H9 (cell line): Measurements from ENCODE around the gene P3H2. TPM values are rescaled to one million over a fixed set of nuclear protein-coding genes. Genes with fewer than 3 reads are reported as not detected.

Experiments
- DNase-seq: peaks from one replicate; pipeline ENCODE4 v3.0.0-alpha.2; 2017
- H2AFZ ChIP-seq: one replicate; pipeline ENCODE4 v1.6.1; 2013; ENCODE audit warnings: mild to moderate bottlenecking, low read length, control low read depth, moderate library complexity
- H2AK5ac ChIP-seq: 2 replicates; pipeline ENCODE4 v1.6.1; 2013; ENCODE audit warnings: low read length, control low read depth, mixed read lengths; ENCODE audit not compliant: insufficient read length
- H2BK120ac ChIP-seq: one replicate; pipeline ENCODE4 v1.6.1; 2013; ENCODE audit warnings: low read depth, mild to moderate bottlenecking, low read length, control low read depth, inconsistent platforms; ENCODE audit not compliant: poor library complexity, severe bottlenecking
- H2BK12ac ChIP-seq: 2 replicates; pipeline ENCODE4 v1.6.1; 2013; ENCODE audit warnings: low read length, control low read depth, mixed read lengths, low read depth; ENCODE audit not compliant: insufficient read length
- H2BK15ac ChIP-seq: 2 replicates; pipeline ENCODE4 v1.6.1; 2013; ENCODE audit warnings: low read depth, low read length, control low read depth
- H2BK20ac ChIP-seq: one replicate; pipeline ENCODE4 v1.6.1; 2013; ENCODE audit warnings: low read depth, mild to moderate bottlenecking, low read length, control low read depth, inconsistent platforms; ENCODE audit not compliant: poor library complexity, severe bottlenecking
- H2BK5ac ChIP-seq: 2 replicates; pipeline ENCODE4 v1.6.1; 2013; ENCODE audit warnings: low read length, control low read depth, mixed read lengths; ENCODE audit not compliant: insufficient read length
- H3K14ac ChIP-seq: 2 replicates; pipeline ENCODE4 v1.6.1; 2013; ENCODE audit warnings: low read length, control low read depth; ENCODE audit not compliant: insufficient read depth
- H3K18ac ChIP-seq: 2 replicates; pipeline ENCODE4 v1.6.1; 2013; ENCODE audit warnings: low read depth, mild to moderate bottlenecking, mixed read lengths, low read length, control low read depth; ENCODE audit not compliant: insufficient read length
- H3K23ac ChIP-seq: 2 replicates; pipeline ENCODE4 v1.6.1; 2013; ENCODE audit warnings: low read length, control low read depth, mixed read lengths, low read depth; ENCODE audit not compliant: insufficient read length
- H3K23me2 ChIP-seq: 2 replicates; pipeline ENCODE4 v1.6.1; 2013; ENCODE audit warnings: low read depth, mild to moderate bottlenecking, mixed read lengths, low read length, control low read depth; ENCODE audit not compliant: insufficient read length, poor library complexity, severe bottlenecking
- H3K27ac ChIP-seq: 2 replicates; pipeline ENCODE4 v1.5.1; 2013; ENCODE audit warnings: low read length, control low read depth, mixed read lengths, low read depth; ENCODE audit not compliant: insufficient read length
- H3K27me3 ChIP-seq: 2 replicates; pipeline ENCODE4 v1.6.1; 2013; ENCODE audit warnings: low read length, control low read depth, inconsistent platforms; ENCODE audit not compliant: insufficient read depth
- H3K4ac ChIP-seq: 2 replicates; pipeline ENCODE4 v1.6.1; 2013; ENCODE audit warnings: low read depth, mild to moderate bottlenecking, control low read depth, inconsistent platforms, low read length, moderate library complexity
- H3K4me1 ChIP-seq: 2 replicates; pipeline ENCODE4 v1.6.1; 2013; ENCODE audit warnings: low read length, control low read depth, inconsistent platforms; ENCODE audit not compliant: insufficient read depth
- H3K4me2 ChIP-seq: 2 replicates; pipeline ENCODE4 v1.6.1; 2013; ENCODE audit warnings: low read length, control low read depth, mixed read lengths; ENCODE audit not compliant: insufficient read length, insufficient read depth
- H3K56ac ChIP-seq: 2 replicates; pipeline ENCODE4 v1.6.1; 2013; ENCODE audit warnings: low read depth, mild to moderate bottlenecking, mixed read lengths, low read length, control low read depth; ENCODE audit not compliant: insufficient read length
- H3K79me1 ChIP-seq: 2 replicates; pipeline ENCODE4 v1.6.1; 2013; ENCODE audit warnings: low read depth, mild to moderate bottlenecking, moderate library complexity, low read length, control low read depth, inconsistent platforms; ENCODE audit not compliant: insufficient read depth, poor library complexity, severe bottlenecking
- H3K79me2 ChIP-seq: 2 replicates; pipeline ENCODE4 v1.6.1; 2013; ENCODE audit warnings: low read length, control low read depth, inconsistent platforms; ENCODE audit not compliant: insufficient read depth
- H3K9ac ChIP-seq: 2 replicates; pipeline ENCODE4 v1.6.1; 2013; ENCODE audit warnings: low read length, control low read depth, mixed read lengths; ENCODE audit not compliant: insufficient read length; ENCODE audit errors: extremely low read depth
- H3K9me3 ChIP-seq: one replicate; pipeline ENCODE4 v1.6.1; 2013; ENCODE audit warnings: low read depth, low read length, inconsistent platforms; ENCODE audit not compliant: control insufficient read depth
- H3T11ph ChIP-seq: one replicate; pipeline ENCODE4 v1.6.1; 2013; ENCODE audit warnings: mild to moderate bottlenecking, low read length, control low read depth, inconsistent platforms
- H4K20me1 ChIP-seq: one replicate; pipeline ENCODE4 v1.6.1; 2013; ENCODE audit not compliant: control insufficient read depth, insufficient read length, insufficient read depth
- H4K5ac ChIP-seq: 2 replicates; pipeline ENCODE4 v1.6.1; 2013; ENCODE audit warnings: low read depth, mild to moderate bottlenecking, mixed read lengths, low read length, control low read depth; ENCODE audit not compliant: insufficient read length
- H4K8ac ChIP-seq: replicated peaks from 2 replicates; pipeline ENCODE4 v1.6.1; 2013; ENCODE audit warnings: low read length, control low read depth, mixed read lengths, low read depth; ENCODE audit not compliant: insufficient read length
- H4K91ac ChIP-seq: 2 replicates; pipeline ENCODE4 v1.6.1; 2013; ENCODE audit warnings: low read depth, mild to moderate bottlenecking, moderate library complexity, mixed read lengths, low read length, control low read depth; ENCODE audit not compliant: insufficient read length
- H3K27ac Mint-ChIP-seq, 3 experiments: 2 replicates in 2 of 3; 3 replicates in 1 of 3; pipeline ENCODE4 v1.8.0; 2020 to 2021; ENCODE audit warnings: mixed read lengths in 3 of 3, mild to moderate bottlenecking in 1 of 3, moderate library complexity in 1 of 3
- H3K27me3 Mint-ChIP-seq: 2 replicates; pipeline ENCODE4 v1.8.0; 2021; ENCODE audit warnings: low read depth, mild to moderate bottlenecking, moderate library complexity, mixed read lengths
- H3K36me3 Mint-ChIP-seq, 3 experiments: 2 replicates in 2 of 3; 3 replicates in 1 of 3; pipeline ENCODE4 v1.8.0; 2020 to 2021; ENCODE audit warnings: low read depth in 3 of 3, mixed read lengths in 3 of 3; ENCODE audit not compliant: insufficient read depth in 1 of 3
- H3K4me1 Mint-ChIP-seq, 2 experiments: 2 replicates each; pipeline ENCODE4 v1.8.0; 2020; ENCODE audit warnings: mixed read lengths in 2 of 2
- H3K4me3 Mint-ChIP-seq, 2 experiments: 2 replicates in 1 of 2; 3 replicates in 1 of 2; pipeline ENCODE4 v1.8.0; 2020 to 2021; ENCODE audit warnings: mild to moderate bottlenecking in 2 of 2, mixed read lengths in 2 of 2, moderate library complexity in 1 of 2
- H3K9me3 Mint-ChIP-seq, 2 experiments: 2 replicates in 1 of 2; 3 replicates in 1 of 2; pipeline ENCODE4 v1.8.0; 2020; ENCODE audit warnings: mild to moderate bottlenecking in 2 of 2, mixed read lengths in 2 of 2, moderate library complexity in 1 of 2
- WGBS: extraction: QIAGEN DNeasy Blood & Tissue Kit; methylation state at CpG from one replicate; pipeline ENCODE4 v1.1.7; 2013; ENCODE audit warnings: missing lambda C conversion rate, low lambda C conversion rate, mixed read lengths; ENCODE audit not compliant: insufficient read length; ENCODE audit errors: extremely low coverage; 5-methylcytosine and 5-hydroxymethylcytosine counted together
- total RNA-seq: library from RNA; stranded (reverse); gene quantifications from 2 replicates; pipeline ENCODE4 v1.2.1, GENCODE V29; 2021
- TF ChIP-seq, protein P1 (sequence below): fragments of 200-600 bp; sonication (generic); conservative IDR thresholded peaks from 3 replicates; pipeline ENCODE4 v1.8.0; 2021; ENCODE audit warnings: antibody characterized with exemption, mild to moderate bottlenecking

Gene P3H2
- total RNA-seq, 1 experiment from 2014 or later = 41.5 TPM

DNA sequence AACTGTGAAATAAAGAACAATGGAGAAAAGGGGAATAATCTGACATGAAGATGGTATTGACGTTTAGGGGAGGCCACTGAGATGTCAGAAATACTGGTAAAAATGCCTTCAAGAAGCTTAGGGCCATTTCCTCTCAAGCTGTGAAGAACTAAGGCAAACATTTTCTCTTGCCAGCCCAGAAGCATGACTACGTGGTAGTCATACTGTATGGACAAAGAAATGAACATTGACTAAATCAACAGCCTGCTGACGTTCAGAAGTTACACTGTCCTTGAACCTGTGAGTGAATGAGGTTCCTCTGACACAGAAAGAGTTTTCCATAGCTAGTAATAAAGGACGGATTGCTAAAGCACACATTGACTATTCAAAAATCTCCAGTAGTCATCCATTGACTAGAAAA, 121.0 kb downstream of the P3H2 start:
- H3K4me1 Mint-ChIP-seq = peaks cover 30 to 46% of the 10 kb centered on the region in 2 experiments
- Histone ChIP-seq H3K23ac (no peak overlapping the region), H3K4ac (no peak overlapping the region), H3K56ac (no peak overlapping the region), H4K8ac (no peak overlapping the region), H2BK120ac (no peak overlapping the region), H2BK20ac (no peak overlapping the region), H3K79me2 (no peaks in the 10 kb centered on the region), H4K20me1 (no peaks in the 10 kb centered on the region), H4K91ac (no peak overlapping the region), H3K4me1 (peaks cover 3% of the 10 kb centered on the region; the same call in 1 of the 2 replicates), H3K23me2 (no peaks in the 10 kb centered on the region), H3K14ac (no peak overlapping the region), H4K5ac (no peak overlapping the region), H3K9me3 (no peaks in the 10 kb centered on the region), H2BK15ac (no peak overlapping the region), H3K4me2 (no peak overlapping the region), H3T11ph (no peak overlapping the region), H3K27me3 (no peaks in the 10 kb centered on the region), H3K27ac (no peak overlapping the region), H3K79me1 (no peaks in the 10 kb centered on the region), H3K9ac (no peak overlapping the region), H2BK12ac (no peak overlapping the region), H3K18ac (no peak overlapping the region), H2AK5ac (no peak overlapping the region), H2BK5ac (no peak overlapping the region), H2AFZ (no peak overlapping the region)
- TF ChIP-seq, protein P1, sequence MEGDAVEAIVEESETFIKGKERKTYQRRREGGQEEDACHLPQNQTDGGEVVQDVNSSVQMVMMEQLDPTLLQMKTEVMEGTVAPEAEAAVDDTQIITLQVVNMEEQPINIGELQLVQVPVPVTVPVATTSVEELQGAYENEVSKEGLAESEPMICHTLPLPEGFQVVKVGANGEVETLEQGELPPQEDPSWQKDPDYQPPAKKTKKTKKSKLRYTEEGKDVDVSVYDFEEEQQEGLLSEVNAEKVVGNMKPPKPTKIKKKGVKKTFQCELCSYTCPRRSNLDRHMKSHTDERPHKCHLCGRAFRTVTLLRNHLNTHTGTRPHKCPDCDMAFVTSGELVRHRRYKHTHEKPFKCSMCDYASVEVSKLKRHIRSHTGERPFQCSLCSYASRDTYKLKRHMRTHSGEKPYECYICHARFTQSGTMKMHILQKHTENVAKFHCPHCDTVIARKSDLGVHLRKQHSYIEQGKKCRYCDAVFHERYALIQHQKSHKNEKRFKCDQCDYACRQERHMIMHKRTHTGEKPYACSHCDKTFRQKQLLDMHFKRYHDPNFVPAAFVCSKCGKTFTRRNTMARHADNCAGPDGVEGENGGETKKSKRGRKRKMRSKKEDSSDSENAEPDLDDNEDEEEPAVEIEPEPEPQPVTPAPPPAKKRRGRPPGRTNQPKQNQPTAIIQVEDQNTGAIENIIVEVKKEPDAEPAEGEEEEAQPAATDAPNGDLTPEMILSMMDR = no peak
- H3K4me3 Mint-ChIP-seq = no peak overlapping the region; a peak in 1 of 5 replicates
- H3K36me3 Mint-ChIP-seq = no peaks in the 10 kb centered on the region
- no peak overlapping the region; a peak in 1 of 7 replicates for H3K27ac Mint-ChIP-seq
- H3K9me3 Mint-ChIP-seq = no peaks in the 10 kb centered on the region
- no peak for DNase-seq
- H3K27me3 Mint-ChIP-seq = no peaks in the 10 kb centered on the region
- whole genome bisulfite sequencing = no CpG with 5 or more reads among the region's 4 CpGs
